Mammary epithelial cell (primary cell): Measurements from ENCODE around the gene SEC63.

Source experiments
- EZH2 ChIP-seq: IDR thresholded peaks from 2 replicates; pipeline ENCODE4 v1.6.1; 2012; ENCODE audit warnings: low read length, inconsistent platforms, borderline replicate concordance
- TF ChIP-seq, protein P1 (sequence below), 2 donors: IDR thresholded peaks in 1 of 2; conservative IDR thresholded peaks in 1 of 2; 2 replicates each; pipeline ENCODE4 v1.5.1; 2011 to 2012; ENCODE audit warnings: inconsistent platforms in 2 of 2, low read length in 2 of 2, mild to moderate bottlenecking in 2 of 2, control low read depth in 1 of 2, low read depth in 1 of 2; ENCODE audit not compliant: insufficient read depth in 1 of 2; ENCODE audit errors: extremely low read depth in 1 of 2

DNA sequence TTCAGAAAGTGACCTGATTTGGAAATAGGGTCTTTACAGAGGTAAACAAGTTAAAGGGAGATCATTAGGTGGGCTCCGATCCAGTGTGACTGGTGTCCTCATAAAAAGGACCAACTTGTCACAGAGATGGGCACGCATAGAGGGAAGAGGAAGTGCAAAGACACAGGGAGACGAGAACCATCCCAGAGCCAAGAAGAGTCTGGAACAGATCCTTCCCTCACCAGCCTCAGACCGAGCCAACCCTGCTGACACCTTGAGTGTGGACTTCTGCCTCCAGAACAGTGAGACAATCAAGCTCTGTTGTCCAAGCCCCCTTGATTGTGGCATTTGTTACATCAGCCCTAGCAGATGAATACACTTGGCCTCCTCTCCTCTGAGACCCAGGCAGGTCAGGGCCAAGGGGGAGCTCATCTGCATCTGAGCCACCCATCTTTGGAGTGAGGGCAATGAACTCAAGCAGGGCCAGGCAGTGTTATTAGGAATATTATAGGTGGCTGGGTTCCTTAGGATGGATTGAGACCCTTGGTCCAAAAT lies 111.7 kb downstream of the SEC63 start:
- TF ChIP-seq, protein P1, sequence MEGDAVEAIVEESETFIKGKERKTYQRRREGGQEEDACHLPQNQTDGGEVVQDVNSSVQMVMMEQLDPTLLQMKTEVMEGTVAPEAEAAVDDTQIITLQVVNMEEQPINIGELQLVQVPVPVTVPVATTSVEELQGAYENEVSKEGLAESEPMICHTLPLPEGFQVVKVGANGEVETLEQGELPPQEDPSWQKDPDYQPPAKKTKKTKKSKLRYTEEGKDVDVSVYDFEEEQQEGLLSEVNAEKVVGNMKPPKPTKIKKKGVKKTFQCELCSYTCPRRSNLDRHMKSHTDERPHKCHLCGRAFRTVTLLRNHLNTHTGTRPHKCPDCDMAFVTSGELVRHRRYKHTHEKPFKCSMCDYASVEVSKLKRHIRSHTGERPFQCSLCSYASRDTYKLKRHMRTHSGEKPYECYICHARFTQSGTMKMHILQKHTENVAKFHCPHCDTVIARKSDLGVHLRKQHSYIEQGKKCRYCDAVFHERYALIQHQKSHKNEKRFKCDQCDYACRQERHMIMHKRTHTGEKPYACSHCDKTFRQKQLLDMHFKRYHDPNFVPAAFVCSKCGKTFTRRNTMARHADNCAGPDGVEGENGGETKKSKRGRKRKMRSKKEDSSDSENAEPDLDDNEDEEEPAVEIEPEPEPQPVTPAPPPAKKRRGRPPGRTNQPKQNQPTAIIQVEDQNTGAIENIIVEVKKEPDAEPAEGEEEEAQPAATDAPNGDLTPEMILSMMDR (conservative IDR thresholded peaks at IDR 0.05 in 1 of 2, IDR thresholded peaks at IDR 0.05 in 1 of 2; ENCODE audit: extremely low read depth in 1 of 2, insufficient read depth in 1 of 2, low read depth in 1 of 2, low read length in 2 of 2): no peak
- TF ChIP-seq EZH2: no peak
